ENCODE measurements around the gene ANKS3. TPM values are rescaled to one million over a fixed set of nuclear protein-coding genes. Genes with fewer than 3 reads are reported as not detected.

ANKS3 gene
- total RNA-seq, 4 donors from 2014 or later = 22.9 to 35.3 (median 25.1) TPM

DNA sequence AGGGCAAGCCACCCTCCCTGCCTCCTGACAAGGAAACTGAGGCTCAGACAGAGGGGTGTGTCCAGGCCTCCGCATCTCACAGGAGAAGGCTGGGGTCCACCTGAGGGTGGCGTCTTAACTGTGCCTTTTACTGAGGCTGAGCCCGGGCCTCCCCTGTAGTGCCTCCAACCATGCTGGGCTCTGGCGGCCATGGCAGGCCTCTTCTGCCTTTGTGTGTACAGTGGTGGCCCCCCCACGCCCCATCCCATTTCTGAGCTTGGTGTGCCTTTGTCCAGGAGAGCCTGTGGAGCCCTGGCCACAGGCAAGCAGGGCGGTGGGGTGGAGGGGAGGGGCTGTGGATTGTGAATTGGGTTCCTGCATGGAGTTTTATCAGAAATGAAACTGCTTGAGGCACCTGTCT is 78.3 kb downstream of the ANKS3 start:
- peaks cover 16 to 32% of the 10 kb centered on the region in 2 donors for H3K36me3 ChIP-seq
- no peak for TF ChIP-seq CTCF (IDR thresholded peaks at IDR 0.05)
- no peak for TF ChIP-seq POLR2A (IDR thresholded peaks at IDR 0.05)
- intact Hi-C loops (cut with DNase I) = no loop called here
- no peak for DNase-seq
- peak overlapping the region in 2 of 3 donors; percentile 71 to 79 for H3K27ac ChIP-seq
- peaks cover 52 to 59% of the 10 kb centered on the region in 2 donors for H3K4me1 ChIP-seq
- H3K9me3 ChIP-seq = no peaks in the 10 kb centered on the region
- no peaks in the 10 kb centered on the region for H3K27me3 ChIP-seq
- no peak overlapping the region for H3K4me3 ChIP-seq (replicated peaks in 1 of 3)
- 95 to 100% methylated on average over 3 to 6 of the region's 6 CpGs for WGBS, 2 donors

DNA sequence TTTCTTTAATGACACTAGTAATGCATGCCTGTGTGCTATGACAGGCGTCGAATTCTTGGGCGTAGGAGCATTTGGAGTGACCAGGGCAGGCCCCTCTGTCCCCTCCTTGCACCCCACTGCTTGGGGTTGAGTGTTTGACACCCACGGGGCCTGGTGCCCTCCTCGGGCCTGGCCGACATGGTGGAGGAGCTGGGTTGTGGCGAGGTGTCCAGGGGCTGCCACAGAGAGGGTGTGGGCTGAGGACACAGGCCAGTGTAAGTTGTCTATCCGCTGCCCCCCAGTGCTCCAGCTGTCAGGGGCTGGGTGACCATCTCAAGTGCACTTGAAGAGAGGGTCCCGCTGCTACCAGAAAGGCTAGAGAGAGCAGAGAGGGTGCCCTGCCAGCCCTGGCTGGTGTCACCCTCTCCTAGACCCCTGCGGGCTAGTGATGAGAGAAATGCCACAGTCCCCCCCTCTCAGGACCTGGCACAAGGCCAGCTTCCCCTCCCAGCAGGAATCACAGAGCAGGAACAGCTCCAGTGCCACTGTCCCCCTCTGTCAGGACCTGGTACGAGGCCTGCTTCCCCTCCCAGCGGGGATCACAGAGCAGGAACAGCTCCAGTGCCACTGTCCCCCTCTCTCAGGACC is 79.0 kb downstream of the ANKS3 start:
- intact Hi-C loops (cut with DNase I) = no loop called here
- Histone ChIP-seq H3K36me3 (peaks cover 16 to 32% of the 10 kb centered on the region in 2 donors), H3K9me3 (no peaks in the 10 kb centered on the region), H3K27ac (peak overlapping the region; percentile 71 to 79 (median 75)), H3K4me1 (peaks cover 45 to 51% of the 10 kb centered on the region in 2 donors), H3K4me3 (replicated peaks in 1 of 3) (no peak overlapping the region), H3K27me3 (no peaks in the 10 kb centered on the region)
- TF ChIP-seq POLR2A (IDR thresholded peaks at IDR 0.05) = no peak
- TF ChIP-seq CTCF (IDR thresholded peaks at IDR 0.05) = no peak
- no peak for DNase-seq
- 73 to 81% methylated on average over 11 to 12 of the region's 12 CpGs for WGBS, 2 donors

GRCh38 chr16:4654011-4654963 is 79.8 kb downstream of the ANKS3 start:
- DNase-seq = peak; percentile 89 to 94

DNA sequence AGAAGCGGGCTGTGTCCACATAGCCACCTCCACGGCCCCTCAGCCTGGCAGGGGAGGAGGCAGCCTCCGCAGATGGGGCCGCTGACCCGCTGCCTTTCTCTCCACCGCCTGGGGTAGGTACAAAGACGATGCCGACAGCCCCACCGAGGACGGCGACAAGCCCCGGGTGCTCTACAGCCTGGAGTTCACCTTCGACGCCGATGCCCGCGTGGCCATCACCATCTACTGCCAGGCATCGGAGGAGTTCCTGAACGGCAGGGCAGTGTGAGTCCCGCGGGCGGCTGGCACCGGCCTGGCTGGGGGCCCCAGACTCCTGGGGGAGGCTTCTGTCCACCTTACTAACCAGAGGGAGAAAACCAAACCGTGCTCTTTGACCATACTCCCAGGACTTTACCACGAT is 81.5 kb downstream of the ANKS3 start:
- Histone ChIP-seq H3K4me3 (replicated peaks in 1 of 3) (no peak overlapping the region), H3K36me3 (peaks cover 13 to 23% of the 10 kb centered on the region in 2 donors), H3K4me1 (peaks cover 29 to 35% of the 10 kb centered on the region in 2 donors), H3K27ac (peak overlapping the region in 2 of 3 donors; percentile 75 to 79), H3K27me3 (no peaks in the 10 kb centered on the region), H3K9me3 (no peaks in the 10 kb centered on the region)
- intact Hi-C loops (cut with DNase I) = no loop called here
- 94 to 98% methylated on average over 9 to 23 of the region's 25 CpGs for WGBS, 2 donors
- DNase-seq = no peak
- TF ChIP-seq POLR2A (IDR thresholded peaks at IDR 0.05) (no peak), CTCF (IDR thresholded peaks at IDR 0.05) (no peak)

More at GRCh38 chr16:4654011-4654963, 79.8 kb downstream of the ANKS3 start:
- peak overlapping the region; percentile 71 to 79 (median 75) for H3K27ac ChIP-seq
- H3K27me3 ChIP-seq = no peaks in the 10 kb centered on the region
- H3K36me3 ChIP-seq = peaks cover 16 to 32% of the 10 kb centered on the region in 2 donors
- no peak overlapping the region for H3K4me3 ChIP-seq (replicated peaks in 1 of 3)
- intact Hi-C loops (cut with DNase I) = no loop called here
- peaks cover 37 to 44% of the 10 kb centered on the region in 2 donors for H3K4me1 ChIP-seq
- WGBS, 2 donors = 58 to 72% methylated on average over 9 to 15 of the region's 16 CpGs
- TF ChIP-seq POLR2A (IDR thresholded peaks at IDR 0.05) (no peak), CTCF (IDR thresholded peaks at IDR 0.05) (no peak)
- H3K9me3 ChIP-seq = no peaks in the 10 kb centered on the region

All from thyroid gland (tissue), 4 donors.